ENCODE measurements around the gene SAMD11. TPM values are rescaled to one million over a fixed set of nuclear protein-coding genes. Genes with fewer than 3 reads are reported as not detected.

The SAMD11 gene
- total RNA-seq, 1 donor from 2014 or later = 0.14 TPM

DNA sequence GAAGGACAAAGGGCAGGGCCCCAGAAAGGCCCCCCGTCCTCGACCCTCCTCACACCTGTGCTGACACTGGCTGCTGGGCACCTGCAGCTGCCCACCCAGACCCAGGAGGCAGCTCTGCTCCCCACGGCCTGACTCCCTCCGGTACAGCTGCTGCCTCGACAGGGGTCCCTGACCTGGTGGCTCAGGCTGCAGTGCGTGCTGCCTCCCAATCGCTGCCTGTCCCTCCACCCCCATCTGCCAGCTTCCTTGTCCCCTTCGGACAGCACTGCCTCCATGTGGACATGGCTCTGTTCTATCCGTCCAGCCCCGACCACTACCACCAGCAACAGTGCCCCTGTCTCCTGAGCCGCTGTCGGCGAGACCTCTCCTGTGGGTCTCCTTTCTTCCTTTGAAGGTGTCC lies 31.2 kb downstream of the SAMD11 start:
- Mint-ChIP-seq H3K36me3 (ENCODE audit: low read depth) (peaks cover 10% of the 10 kb centered on the region), H3K27ac (ENCODE audit: unreplicated experiment) (no peak overlapping the region), H3K9me3 (no peaks in the 10 kb centered on the region), H3K27me3 (ENCODE audit: low read depth) (no peaks in the 10 kb centered on the region), H3K4me3 (peak overlapping the region; percentile 65), H3K4me1 (peaks cover 13% of the 10 kb centered on the region)
- TF ChIP-seq, protein P1, sequence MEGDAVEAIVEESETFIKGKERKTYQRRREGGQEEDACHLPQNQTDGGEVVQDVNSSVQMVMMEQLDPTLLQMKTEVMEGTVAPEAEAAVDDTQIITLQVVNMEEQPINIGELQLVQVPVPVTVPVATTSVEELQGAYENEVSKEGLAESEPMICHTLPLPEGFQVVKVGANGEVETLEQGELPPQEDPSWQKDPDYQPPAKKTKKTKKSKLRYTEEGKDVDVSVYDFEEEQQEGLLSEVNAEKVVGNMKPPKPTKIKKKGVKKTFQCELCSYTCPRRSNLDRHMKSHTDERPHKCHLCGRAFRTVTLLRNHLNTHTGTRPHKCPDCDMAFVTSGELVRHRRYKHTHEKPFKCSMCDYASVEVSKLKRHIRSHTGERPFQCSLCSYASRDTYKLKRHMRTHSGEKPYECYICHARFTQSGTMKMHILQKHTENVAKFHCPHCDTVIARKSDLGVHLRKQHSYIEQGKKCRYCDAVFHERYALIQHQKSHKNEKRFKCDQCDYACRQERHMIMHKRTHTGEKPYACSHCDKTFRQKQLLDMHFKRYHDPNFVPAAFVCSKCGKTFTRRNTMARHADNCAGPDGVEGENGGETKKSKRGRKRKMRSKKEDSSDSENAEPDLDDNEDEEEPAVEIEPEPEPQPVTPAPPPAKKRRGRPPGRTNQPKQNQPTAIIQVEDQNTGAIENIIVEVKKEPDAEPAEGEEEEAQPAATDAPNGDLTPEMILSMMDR (conservative IDR thresholded peaks at IDR 0.05) = no peak
- DNase-seq (ENCODE audit: low read depth, low spot score) = no peak

DNA sequence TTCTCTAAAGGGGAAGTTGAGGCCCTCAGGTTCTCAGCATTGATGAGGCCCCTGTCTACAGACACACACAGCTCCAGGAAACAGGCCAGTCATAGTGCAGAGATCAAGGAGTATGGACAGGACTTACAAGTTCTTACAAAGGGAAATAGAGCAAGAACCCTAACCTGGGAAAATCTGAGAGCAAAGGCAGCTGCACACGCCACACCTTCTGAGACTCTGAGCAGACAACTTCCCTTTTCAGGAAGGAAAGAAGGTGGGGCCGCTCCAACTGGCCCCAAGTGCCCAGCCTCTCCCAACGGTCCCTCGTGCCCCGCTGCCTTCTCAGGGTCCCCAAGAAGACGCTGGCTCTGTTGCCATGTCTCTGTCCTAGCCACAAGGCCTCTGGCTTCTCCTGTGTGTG lies 31.8 kb downstream of the SAMD11 start:
- no peak overlapping the region for H3K27ac Mint-ChIP-seq (ENCODE audit: unreplicated experiment)
- DNase-seq (ENCODE audit: low read depth, low spot score) = no peak
- peaks cover 6% of the 10 kb centered on the region for H3K36me3 Mint-ChIP-seq (ENCODE audit: low read depth)
- H3K9me3 Mint-ChIP-seq = no peaks in the 10 kb centered on the region
- H3K4me1 Mint-ChIP-seq = peaks cover 13% of the 10 kb centered on the region
- H3K27me3 Mint-ChIP-seq (ENCODE audit: low read depth) = peaks cover 3% of the 10 kb centered on the region
- peak overlapping the region; percentile 29 for H3K4me3 Mint-ChIP-seq
- TF ChIP-seq, protein P1 (conservative IDR thresholded peaks at IDR 0.05) = no peak

DNA sequence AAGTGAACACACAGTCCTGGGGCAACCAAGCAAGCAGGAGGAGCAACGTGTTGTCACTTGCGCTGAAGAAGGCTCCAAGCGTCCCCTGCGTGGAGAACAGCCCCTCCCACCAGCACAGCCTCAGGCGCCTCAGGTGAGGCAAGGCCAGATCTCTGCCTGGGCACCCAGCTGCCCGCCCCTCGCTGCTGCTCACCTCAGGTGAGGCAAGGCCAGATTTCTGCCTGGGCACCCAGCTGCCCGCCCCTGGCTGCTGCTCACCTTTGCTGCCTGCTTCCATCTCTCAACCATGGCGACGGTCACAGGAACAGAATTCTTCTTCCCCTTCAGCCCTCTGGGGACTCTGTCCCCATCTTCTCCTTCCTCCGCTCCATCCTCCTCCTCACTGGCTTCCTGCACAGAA lies 32.9 kb downstream of the SAMD11 start:
- Mint-ChIP-seq H3K4me3 (peak overlapping the region; percentile 34), H3K36me3 (ENCODE audit: low read depth) (no peaks in the 10 kb centered on the region), H3K4me1 (peaks cover 13% of the 10 kb centered on the region), H3K27me3 (ENCODE audit: low read depth) (peaks cover 3% of the 10 kb centered on the region), H3K9me3 (no peaks in the 10 kb centered on the region), H3K27ac (ENCODE audit: unreplicated experiment) (no peak overlapping the region)
- TF ChIP-seq, protein P1 (conservative IDR thresholded peaks at IDR 0.05) = no peak
- DNase-seq (ENCODE audit: low read depth, low spot score) = no peak

DNA sequence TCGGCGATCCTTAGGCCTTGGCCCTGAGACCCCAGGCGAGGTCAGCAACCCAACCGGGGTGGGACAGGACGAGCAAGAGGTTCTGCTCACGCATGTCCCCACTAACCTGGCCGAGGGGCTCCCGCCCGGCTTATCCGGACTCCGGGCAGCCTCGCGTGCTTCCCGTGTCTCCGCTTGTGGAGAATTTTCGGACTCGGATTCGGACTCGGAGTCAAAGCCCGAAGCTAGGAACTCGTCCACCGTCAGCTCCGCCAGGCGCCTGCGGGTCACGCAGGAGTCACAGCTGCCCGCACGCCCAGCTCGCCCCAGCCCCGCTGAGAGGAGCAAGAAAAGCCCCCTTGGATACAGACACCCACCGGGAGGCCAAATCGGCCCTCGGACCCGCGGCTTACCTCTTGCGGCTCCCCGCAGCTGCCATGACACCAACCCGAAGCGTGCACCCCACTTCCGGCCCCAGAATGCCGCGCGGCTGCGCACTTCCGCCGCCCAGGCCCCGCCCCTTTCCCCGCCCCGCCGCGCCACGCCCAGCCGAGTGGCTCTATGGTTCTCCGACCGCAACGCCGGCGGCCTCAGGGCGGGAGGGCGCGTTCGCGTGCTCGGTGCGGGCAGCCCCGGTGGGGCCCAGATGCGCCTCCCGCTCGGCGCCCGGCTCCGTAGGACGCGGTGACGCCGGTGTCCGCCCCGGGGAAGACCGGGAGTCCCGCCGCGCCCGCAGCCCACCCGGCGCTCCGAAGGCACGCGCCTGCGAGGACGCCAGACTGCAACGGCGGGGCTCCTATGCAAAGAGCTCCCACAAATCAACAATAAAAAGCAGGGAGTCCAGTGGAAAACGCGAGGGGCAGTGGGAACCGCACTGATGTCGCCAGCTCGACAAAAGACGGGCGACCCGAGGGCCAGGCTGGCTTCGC lies 35.4 kb downstream of the SAMD11 start, which contains the start of gene NOC2L:
NOC2L (minus strand) TSS at position 434 of the 908 bp plus-strand sequence; CDS start at position 418, 16 bp downstream.
- H3K27ac Mint-ChIP-seq (ENCODE audit: unreplicated experiment) = peak within 1 kb of the TSS; percentile 93
- peaks cover 3% of the 10 kb centered on the region for H3K27me3 Mint-ChIP-seq (ENCODE audit: low read depth)
- H3K9me3 Mint-ChIP-seq = no peaks in the 10 kb centered on the region
- H3K4me1 Mint-ChIP-seq = peaks cover 13% of the 10 kb centered on the region
- DNase-seq (ENCODE audit: low read depth, low spot score) = peak; percentile 93
- H3K36me3 Mint-ChIP-seq (ENCODE audit: low read depth) = no peaks in the 10 kb centered on the region
- peak within 1 kb of the TSS; percentile 93 for H3K4me3 Mint-ChIP-seq
- TF ChIP-seq, protein P1 (conservative IDR thresholded peaks at IDR 0.05) = no peak

DNA sequence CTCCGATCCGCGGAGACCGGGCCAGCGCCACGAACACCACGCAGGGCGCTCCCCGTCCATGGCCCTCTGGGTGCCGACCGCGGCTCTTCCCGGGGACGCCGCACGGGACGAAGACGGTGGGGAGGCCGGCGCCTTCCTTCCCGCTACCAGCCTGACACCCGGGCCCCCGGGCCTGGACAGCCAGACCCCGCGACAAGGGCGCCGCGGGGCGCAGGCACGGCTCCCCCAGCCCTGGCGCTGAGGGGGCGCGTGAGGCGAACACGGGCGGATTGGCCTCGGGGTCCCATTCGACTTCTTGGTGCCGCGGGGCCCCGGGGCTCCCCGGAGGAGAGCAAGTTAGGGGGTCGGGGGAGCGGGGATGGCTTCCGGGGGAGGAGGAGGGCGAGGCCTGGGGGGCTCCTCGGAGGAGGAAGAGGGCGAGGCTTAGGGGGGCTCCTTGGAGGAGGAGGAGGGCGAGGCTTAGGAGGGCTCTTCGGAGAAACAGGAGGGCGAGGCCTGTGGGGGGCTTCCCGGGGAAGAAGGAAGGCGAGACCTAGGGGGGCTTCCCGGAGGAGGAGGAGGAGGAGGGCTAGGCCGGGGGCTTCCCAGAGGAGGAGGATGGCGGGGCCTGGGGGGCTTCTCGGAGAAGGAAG lies 36.1 kb downstream of the SAMD11 start:
- Mint-ChIP-seq H3K27me3 (ENCODE audit: low read depth) (peaks cover 3% of the 10 kb centered on the region), H3K4me1 (peaks cover 13% of the 10 kb centered on the region), H3K4me3 (peak overlapping the region; percentile 83), H3K27ac (ENCODE audit: unreplicated experiment) (no peak overlapping the region), H3K36me3 (ENCODE audit: low read depth) (no peaks in the 10 kb centered on the region), H3K9me3 (no peaks in the 10 kb centered on the region)
- no peak for DNase-seq (ENCODE audit: low read depth, low spot score)
- TF ChIP-seq, protein P1 (conservative IDR thresholded peaks at IDR 0.05) = no peak

Data from neural crest cell (in vitro differentiated cells).